Measurements from ENCODE around the gene DPM2.
A peak's percentile ranks its signal among the peaks of the same experiment; 100 is the strongest.

DPM2 gene

DNA sequence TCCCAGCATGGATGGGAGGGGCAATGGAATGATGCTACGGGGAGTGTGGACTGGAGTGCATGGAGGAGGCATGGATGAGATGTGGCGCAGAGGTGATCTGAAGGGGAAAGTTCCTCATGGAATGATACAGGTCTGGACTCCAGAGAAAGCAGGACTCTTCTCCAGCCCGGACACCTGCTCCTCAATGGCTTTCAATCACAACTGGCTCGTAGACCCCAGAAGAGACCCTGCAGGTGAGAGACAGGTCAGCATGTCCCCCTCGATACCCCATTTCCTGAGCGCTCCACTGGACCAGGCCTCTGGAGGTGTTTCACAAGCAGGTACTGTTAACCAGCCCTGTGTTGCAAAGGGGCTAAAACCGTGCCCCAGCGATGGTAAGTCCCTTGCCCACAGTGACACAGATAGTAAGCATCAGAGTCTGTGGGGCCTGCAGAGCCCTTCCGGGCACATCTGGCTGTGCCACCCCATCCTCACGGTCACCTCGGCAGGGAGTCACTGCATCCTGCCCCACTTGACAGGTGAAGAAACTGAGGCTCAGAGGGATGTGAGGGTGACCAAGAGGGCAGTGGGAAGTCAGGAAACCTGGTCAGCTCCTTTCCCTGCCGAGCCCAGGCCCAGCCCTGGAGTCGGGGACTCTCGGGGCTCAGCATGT, 5.5 kb upstream of the DPM2 start:
- TF ChIP-seq, protein P1, sequence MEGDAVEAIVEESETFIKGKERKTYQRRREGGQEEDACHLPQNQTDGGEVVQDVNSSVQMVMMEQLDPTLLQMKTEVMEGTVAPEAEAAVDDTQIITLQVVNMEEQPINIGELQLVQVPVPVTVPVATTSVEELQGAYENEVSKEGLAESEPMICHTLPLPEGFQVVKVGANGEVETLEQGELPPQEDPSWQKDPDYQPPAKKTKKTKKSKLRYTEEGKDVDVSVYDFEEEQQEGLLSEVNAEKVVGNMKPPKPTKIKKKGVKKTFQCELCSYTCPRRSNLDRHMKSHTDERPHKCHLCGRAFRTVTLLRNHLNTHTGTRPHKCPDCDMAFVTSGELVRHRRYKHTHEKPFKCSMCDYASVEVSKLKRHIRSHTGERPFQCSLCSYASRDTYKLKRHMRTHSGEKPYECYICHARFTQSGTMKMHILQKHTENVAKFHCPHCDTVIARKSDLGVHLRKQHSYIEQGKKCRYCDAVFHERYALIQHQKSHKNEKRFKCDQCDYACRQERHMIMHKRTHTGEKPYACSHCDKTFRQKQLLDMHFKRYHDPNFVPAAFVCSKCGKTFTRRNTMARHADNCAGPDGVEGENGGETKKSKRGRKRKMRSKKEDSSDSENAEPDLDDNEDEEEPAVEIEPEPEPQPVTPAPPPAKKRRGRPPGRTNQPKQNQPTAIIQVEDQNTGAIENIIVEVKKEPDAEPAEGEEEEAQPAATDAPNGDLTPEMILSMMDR (IDR thresholded peaks at IDR 0.05; ENCODE audit: insufficient read depth, low read length, poor library complexity, severe bottlenecking), result peak; percentile 8
- TF ChIP-seq EZH2phosphoT487 (conservative IDR thresholded peaks at IDR 0.05; ENCODE audit: low read length), result no peak
- H3K9ac ChIP-seq (ENCODE audit: low read length), result no peak overlapping the region
- no peak overlapping the region for H3K4me3 ChIP-seq (ENCODE audit: insufficient read depth, low read length, poor library complexity, severe bottlenecking)
- H3K27me3 ChIP-seq (ENCODE audit: low read length), result no peaks in the 10 kb centered on the region
- H3K27ac ChIP-seq (ENCODE audit: low read depth, low read length), result no peak overlapping the region
- peaks cover 15% of the 10 kb centered on the region for H3K36me3 ChIP-seq (ENCODE audit: low read length)
- H3K4me2 ChIP-seq (ENCODE audit: low read depth, low read length, poor library complexity, severe bottlenecking), result no peak overlapping the region
- H4K20me1 ChIP-seq (ENCODE audit: low read depth, low read length), result no peaks in the 10 kb centered on the region
- peaks cover 2% of the 10 kb centered on the region; the same call in 1 of the 2 replicates for H3K79me2 ChIP-seq (ENCODE audit: insufficient read depth, low read length)
- H3F3A ChIP-seq (ENCODE audit: insufficient read depth), result peaks cover 40% of the 10 kb centered on the region
- H3K9me3 ChIP-seq (ENCODE audit: insufficient read depth, low read length), result no peaks in the 10 kb centered on the region
- H2AFZ ChIP-seq (ENCODE audit: low read depth, low read length, severe bottlenecking), result no peak overlapping the region
- H3K9me2 ChIP-seq (replicated peaks; ENCODE audit: insufficient read depth, low read length), result no peaks in the 10 kb centered on the region

DNA sequence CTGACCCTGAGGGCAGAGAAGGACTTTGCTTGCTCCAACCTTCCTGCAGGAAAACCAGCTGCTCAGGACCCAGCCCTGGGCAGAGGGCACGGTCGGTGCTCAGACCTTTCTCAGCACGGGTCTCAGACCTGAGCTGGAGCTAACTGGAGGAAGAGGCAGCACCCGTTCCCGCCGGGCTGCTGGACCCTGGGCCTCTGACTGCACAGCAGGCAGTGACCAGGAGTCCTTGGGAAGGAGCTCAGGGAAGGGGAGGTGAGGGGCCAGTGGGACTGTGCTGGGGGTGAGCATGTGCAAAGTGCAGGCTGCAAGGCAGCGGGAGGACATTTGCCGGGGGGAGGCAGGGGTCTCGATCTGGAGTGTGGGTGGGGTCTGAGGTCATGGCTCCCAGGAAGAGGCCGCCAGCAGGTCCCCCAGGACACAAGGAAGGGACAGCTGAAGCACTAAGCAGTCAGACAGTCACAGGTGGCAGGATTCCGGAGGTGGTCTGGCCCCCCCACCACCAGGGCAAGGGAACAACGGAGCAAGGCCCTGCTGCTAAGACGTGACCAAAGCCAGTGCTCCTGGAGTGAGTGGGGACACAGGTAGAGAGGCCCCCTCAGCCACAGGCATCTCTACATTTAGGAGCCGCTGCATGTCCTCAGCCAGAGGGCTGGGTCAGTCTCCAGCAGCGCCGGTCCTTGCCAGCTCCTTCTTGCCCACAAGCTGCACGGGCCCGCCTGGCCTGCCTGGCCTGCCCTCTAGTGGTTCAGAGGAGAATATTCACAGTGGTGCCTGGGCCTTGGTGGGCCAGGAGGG, 4.8 kb upstream of the DPM2 start:
- H4K20me1 ChIP-seq (ENCODE audit: low read depth, low read length), result no peaks in the 10 kb centered on the region
- no peaks in the 10 kb centered on the region for H3K9me3 ChIP-seq (ENCODE audit: insufficient read depth, low read length)
- peaks cover 15% of the 10 kb centered on the region for H3K36me3 ChIP-seq (ENCODE audit: low read length)
- H3K9ac ChIP-seq (ENCODE audit: low read length), result no peak overlapping the region
- H3K27ac ChIP-seq (ENCODE audit: low read depth, low read length), result no peak overlapping the region
- H3K4me2 ChIP-seq (ENCODE audit: low read depth, low read length, poor library complexity, severe bottlenecking), result no peak overlapping the region
- no peaks in the 10 kb centered on the region for H3K79me2 ChIP-seq (ENCODE audit: insufficient read depth, low read length)
- H3K9me2 ChIP-seq (replicated peaks; ENCODE audit: insufficient read depth, low read length), result no peaks in the 10 kb centered on the region
- H3K4me3 ChIP-seq (ENCODE audit: insufficient read depth, low read length, poor library complexity, severe bottlenecking), result no peak overlapping the region
- H3F3A ChIP-seq (ENCODE audit: insufficient read depth), result peaks cover 40% of the 10 kb centered on the region
- no peaks in the 10 kb centered on the region for H3K27me3 ChIP-seq (ENCODE audit: low read length)
- TF ChIP-seq EZH2phosphoT487 (conservative IDR thresholded peaks at IDR 0.05; ENCODE audit: low read length), result no peak
- TF ChIP-seq, protein P1 (IDR thresholded peaks at IDR 0.05; ENCODE audit: insufficient read depth, low read length, poor library complexity, severe bottlenecking), result peak; percentile 60
- H2AFZ ChIP-seq (ENCODE audit: low read depth, low read length, severe bottlenecking), result no peak overlapping the region

DNA sequence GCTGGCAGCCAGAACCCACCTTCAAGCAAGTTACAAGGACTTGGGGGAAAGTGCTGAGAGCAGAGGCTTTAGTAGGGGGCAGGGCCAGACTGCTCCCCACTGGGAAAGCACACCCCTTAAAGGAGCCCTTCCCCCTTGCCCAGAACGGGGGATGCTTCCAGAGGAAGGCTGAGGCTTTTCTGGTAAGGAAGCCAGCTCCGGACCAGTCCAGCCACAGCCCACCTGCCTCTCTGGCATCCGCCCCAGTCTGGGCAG, 4.2 kb upstream of the DPM2 start:
- H2AFZ ChIP-seq (ENCODE audit: low read depth, low read length, severe bottlenecking), result no peak overlapping the region
- no peaks in the 10 kb centered on the region for H3K9me2 ChIP-seq (replicated peaks; ENCODE audit: insufficient read depth, low read length)
- peaks cover 5% of the 10 kb centered on the region for H3K79me2 ChIP-seq (ENCODE audit: insufficient read depth, low read length)
- H3K36me3 ChIP-seq (ENCODE audit: low read length), result peaks cover 15% of the 10 kb centered on the region
- H3K4me3 ChIP-seq (ENCODE audit: insufficient read depth, low read length, poor library complexity, severe bottlenecking), result no peak overlapping the region
- H3K27me3 ChIP-seq (ENCODE audit: low read length), result no peaks in the 10 kb centered on the region
- no peak overlapping the region for H3K27ac ChIP-seq (ENCODE audit: low read depth, low read length)
- H4K20me1 ChIP-seq (ENCODE audit: low read depth, low read length), result no peaks in the 10 kb centered on the region
- H3F3A ChIP-seq (ENCODE audit: insufficient read depth), result peaks cover 40% of the 10 kb centered on the region
- H3K9ac ChIP-seq (ENCODE audit: low read length), result no peak overlapping the region
- H3K9me3 ChIP-seq (ENCODE audit: insufficient read depth, low read length), result no peaks in the 10 kb centered on the region
- TF ChIP-seq EZH2phosphoT487 (conservative IDR thresholded peaks at IDR 0.05; ENCODE audit: low read length), result no peak
- TF ChIP-seq, protein P1 (IDR thresholded peaks at IDR 0.05; ENCODE audit: insufficient read depth, low read length, poor library complexity, severe bottlenecking), result no peak
- H3K4me2 ChIP-seq (ENCODE audit: low read depth, low read length, poor library complexity, severe bottlenecking), result no peak overlapping the region
